Choroid plexus epithelial cell (primary cell): Measurements from ENCODE around the gene MLLT3.

Experiments used
- DNase-seq: peaks from one replicate; pipeline ENCODE4 v3.0.0-alpha.2; 2010; ENCODE audit warnings: low read depth
- H3K4me3 ChIP-seq: 2 replicates; pipeline ENCODE4 v1.5.1; 2011; ENCODE audit warnings: low read depth, mild to moderate bottlenecking, control low read depth, low read length, moderate library complexity
- TF ChIP-seq, protein P1 (sequence below): conservative IDR thresholded peaks from 2 replicates; pipeline ENCODE4 v1.5.1; 2011; ENCODE audit warnings: low read depth, mild to moderate bottlenecking, control low read depth, inconsistent platforms, low read length, moderate library complexity

MLLT3 gene

DNA sequence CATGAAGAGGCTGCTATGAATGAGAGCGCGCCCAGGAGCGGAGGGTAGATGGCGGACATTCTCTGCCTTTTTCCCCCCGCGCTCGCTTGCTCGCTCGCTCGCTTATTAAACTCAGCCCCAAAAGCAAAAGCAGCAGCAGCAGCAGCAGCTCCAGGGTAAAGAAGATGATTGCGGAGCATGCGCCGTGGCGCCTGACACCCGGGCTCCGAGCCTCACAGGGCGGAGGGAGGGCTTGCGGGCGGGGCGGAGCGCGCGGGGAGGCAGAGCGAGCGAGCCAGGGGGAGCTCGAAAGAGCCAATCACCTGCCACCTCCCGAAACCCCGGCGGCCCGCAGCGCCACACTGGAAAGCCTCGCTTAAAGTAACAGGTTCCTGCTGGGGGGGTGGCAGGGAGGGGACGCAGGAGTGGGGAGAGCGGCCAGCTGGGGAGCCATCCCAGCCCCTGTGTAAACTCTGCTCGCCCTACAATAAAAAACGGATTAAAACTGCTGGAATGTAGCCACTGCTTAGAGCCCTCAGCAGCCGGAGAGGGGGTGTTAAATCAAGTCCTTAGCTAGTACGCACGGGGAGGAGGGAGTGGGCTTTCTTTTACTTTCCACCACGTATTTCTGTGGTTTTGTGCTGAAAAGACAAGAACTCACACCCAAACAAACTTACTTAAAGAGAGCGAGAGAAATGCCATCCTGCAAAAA lies at the start of gene MLLT3:
TSS of gene MLLT3 (minus strand) at position 170 of the 691 bp plus-strand sequence.
- DNase-seq = peak; percentile 97
- H3K4me3 ChIP-seq = peak within 1 kb of the TSS; percentile 81
- TF ChIP-seq, protein P1, sequence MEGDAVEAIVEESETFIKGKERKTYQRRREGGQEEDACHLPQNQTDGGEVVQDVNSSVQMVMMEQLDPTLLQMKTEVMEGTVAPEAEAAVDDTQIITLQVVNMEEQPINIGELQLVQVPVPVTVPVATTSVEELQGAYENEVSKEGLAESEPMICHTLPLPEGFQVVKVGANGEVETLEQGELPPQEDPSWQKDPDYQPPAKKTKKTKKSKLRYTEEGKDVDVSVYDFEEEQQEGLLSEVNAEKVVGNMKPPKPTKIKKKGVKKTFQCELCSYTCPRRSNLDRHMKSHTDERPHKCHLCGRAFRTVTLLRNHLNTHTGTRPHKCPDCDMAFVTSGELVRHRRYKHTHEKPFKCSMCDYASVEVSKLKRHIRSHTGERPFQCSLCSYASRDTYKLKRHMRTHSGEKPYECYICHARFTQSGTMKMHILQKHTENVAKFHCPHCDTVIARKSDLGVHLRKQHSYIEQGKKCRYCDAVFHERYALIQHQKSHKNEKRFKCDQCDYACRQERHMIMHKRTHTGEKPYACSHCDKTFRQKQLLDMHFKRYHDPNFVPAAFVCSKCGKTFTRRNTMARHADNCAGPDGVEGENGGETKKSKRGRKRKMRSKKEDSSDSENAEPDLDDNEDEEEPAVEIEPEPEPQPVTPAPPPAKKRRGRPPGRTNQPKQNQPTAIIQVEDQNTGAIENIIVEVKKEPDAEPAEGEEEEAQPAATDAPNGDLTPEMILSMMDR = peak; percentile 10

DNA sequence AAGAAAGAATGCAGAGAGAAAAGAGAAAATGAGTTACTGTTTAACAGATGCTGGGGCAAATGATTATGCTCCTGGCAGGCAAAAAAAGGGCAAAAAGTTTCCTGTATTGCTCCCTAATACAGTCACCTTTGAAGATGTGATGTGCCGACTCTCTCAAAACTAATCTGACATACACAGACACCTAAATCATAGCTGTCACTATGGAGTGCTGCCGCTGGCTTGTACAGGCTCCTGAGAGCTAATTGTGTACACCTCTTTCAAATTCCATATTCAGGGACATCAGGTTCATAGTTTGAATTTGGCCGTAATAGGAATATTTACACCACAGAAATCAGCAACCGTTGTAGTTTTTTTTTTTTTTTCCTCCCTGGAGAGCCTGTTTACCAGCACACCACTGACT lies 49.3 kb upstream of the MLLT3 start:
- TF ChIP-seq, protein P1 = no peak
- H3K4me3 ChIP-seq = no peak overlapping the region
- no peak for DNase-seq

DNA sequence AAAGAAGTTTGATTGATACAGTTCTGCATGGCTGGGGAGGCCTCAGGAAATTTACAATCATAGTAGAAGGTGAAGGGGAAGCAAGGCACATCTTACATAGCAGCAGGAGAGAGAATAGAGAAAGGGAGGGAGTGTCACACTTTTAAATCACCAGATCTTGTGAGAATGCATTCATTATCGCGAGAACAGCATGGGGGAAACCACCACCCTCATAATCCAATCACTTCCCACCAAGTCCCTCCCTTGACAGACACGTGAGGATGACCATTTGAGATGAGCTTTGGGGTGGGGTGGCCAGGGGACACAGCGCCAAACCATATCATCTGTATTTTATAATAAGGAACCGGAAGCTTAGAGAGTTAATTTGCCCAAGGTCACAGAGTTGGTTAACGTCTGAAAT lies 48.1 kb upstream of the MLLT3 start:
- TF ChIP-seq, protein P1 = no peak
- DNase-seq = no peak
- no peak overlapping the region for H3K4me3 ChIP-seq

DNA sequence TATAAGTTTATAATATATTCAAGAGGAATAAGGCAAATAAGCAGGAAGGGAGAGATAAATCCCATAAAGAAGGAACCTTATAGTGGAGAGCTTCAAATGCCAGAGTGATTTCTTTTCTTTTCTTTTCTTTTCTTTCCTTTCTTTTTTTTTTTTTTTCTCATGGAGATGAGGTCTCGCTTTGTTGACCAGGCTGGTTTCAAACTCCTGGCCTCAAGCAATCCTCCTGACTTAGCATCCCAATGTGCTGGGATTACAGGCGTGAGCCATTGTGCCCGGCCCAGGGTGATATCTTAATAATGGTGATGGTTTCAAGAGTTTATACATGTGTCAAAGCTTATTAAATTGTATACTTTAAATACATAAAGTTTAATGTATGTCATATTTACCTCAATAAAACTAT lies 42.2 kb upstream of the MLLT3 start:
- no peak for DNase-seq
- no peak overlapping the region for H3K4me3 ChIP-seq
- TF ChIP-seq, protein P1 = no peak

DNA sequence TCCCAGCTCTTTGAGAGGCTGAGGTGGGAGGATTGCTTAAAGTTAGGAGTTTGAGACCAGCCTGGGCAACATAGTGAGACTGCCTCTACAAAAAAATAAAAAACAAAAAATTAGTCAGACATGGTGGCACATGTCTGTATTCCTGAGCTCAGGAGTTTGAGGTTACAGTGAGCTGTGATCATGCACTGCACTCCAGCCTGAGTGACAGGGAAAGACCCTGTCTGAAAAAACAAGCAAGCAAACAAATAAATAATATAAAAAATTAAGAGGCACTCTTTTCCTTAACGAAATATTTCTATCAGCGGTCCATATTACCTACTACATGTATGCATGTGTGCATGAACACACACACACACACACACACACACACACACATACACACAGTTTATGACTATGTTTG lies 40.8 kb upstream of the MLLT3 start:
- no peak overlapping the region for H3K4me3 ChIP-seq
- DNase-seq = no peak
- TF ChIP-seq, protein P1 = no peak

DNA sequence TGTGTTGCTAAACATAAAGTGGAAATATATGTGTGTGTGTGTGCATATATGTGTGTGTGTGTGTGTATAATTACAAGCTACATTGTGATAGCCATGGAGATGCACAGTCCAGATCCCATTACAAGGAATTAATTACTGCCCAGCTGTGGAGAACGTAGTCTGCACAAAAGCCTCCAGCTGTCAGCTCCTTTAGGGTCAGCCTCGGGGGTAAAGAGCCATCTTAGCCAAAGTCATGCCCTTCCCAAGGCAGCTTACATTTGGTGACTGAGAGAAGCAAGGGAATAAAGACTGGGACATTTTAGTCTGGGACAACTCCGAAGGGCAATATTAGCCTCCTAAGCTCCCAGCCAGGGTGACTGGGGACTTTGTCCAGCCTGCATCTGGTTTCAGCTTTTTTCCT lies 39.9 kb upstream of the MLLT3 start:
- TF ChIP-seq, protein P1 = no peak
- DNase-seq = no peak
- no peak overlapping the region for H3K4me3 ChIP-seq

DNA sequence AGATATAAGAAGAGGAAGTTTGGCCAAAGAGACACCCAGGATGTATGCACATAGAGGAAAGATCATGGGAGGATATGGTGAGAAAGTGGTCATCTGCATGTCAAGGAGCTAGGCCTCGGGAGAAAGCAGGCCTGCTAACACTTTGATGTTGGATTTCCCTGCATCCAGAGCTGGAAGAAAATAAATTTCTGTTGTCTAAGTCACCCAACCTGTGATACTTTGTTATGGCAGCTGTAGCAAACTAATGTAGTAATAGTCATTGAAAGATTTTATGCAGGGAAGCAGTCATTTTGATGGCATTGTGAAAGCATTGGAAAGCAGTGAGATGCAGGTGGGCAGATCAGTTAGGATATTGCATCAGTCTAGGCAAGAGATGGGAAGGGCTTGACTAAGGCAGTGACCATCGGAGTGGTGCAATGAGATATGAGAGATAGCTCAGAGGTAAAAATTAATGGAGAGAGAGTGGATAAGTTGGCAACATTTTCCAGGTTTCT lies 37.2 kb upstream of the MLLT3 start:
- no peak for DNase-seq
- H3K4me3 ChIP-seq = no peak overlapping the region

More for the DNA sequence above, 37.2 kb upstream of the MLLT3 start:
- TF ChIP-seq, protein P1 = no peak
